HL-60 (cell line): Measurements from ENCODE around the gene BMAL1.
"Not testable (repeated sequence)": the region's sequence is repeated elsewhere in the genome, so short reads cannot be mapped to it uniquely, and the experiment has no call there.

Source experiments
- DNase-seq, 2 experiments: peaks; one replicate each; pipeline ENCODE4 v3.0.0-alpha.2; 2010 to 2020; ENCODE audit warnings: low read depth in 1 of 2, low spot score in 1 of 2
- H3K27ac ChIP-seq: fragments of 250-450 bp; sonication (Bioruptor Pico); replicated peaks from 2 replicates; pipeline ENCODE4 v1.5.1; 2020; ENCODE audit warnings: mild to moderate bottlenecking, moderate library complexity
- H3K27me3 ChIP-seq: fragments of 250-450 bp; sonication (Bioruptor Pico); 2 replicates; pipeline ENCODE4 v1.5.1; 2021; ENCODE audit warnings: mild to moderate bottlenecking, moderate library complexity; ENCODE audit not compliant: insufficient read depth, poor library complexity, severe bottlenecking
- H3K4me3 ChIP-seq: replicated peaks from 2 replicates; pipeline ENCODE4 v1.5.1; 2011; ENCODE audit warnings: mild to moderate bottlenecking, control low read depth, low read length; ENCODE audit not compliant: insufficient read depth
- GABPA ChIP-seq: IDR thresholded peaks from 2 replicates; pipeline ENCODE4 v1.6.1; 2012; ENCODE audit warnings: low read depth
- POLR2AphosphoS5 ChIP-seq: IDR thresholded peaks from 2 replicates; pipeline ENCODE4 v1.6.1; 2012; ENCODE audit warnings: low read depth
- SPI1 ChIP-seq: IDR thresholded peaks from 2 replicates; pipeline ENCODE4 v1.6.1; 2012; ENCODE audit warnings: low read depth, mild to moderate bottlenecking, borderline replicate concordance
- TF ChIP-seq, protein P1 (sequence below): IDR thresholded peaks from one replicate; pipeline ENCODE4 v1.5.1; 2011; ENCODE audit warnings: low read length, control low read depth, inconsistent platforms; ENCODE audit not compliant: insufficient read depth
- TF ChIP-seq, protein P2 (sequence below): IDR thresholded peaks from 2 replicates; pipeline ENCODE4 v1.6.1; 2012; ENCODE audit warnings: low read depth; ENCODE audit not compliant: insufficient replicate concordance

BMAL1 gene

DNA sequence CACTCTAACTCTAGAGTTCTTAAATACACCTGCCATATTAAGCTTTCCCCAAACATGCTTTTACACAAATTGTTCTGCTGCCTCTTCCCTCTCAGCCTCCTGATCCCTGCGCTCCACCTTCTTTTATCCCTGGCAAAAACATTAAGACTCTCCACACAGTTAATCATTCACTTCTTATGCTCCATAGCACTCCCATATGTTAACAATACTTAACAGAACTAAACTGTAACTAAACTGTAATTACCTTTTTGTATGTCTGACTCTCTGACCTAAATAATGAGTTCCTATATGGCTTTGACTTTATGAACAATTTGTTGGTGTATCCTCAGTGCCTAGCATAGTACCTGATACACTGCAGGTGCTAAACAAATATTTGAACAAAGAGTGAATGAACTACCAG, 113.6 kb downstream of the BMAL1 start:
- no peak for DNase-seq
- Histone ChIP-seq H3K27me3 (no peaks in the 10 kb centered on the region), H3K27ac (no peak overlapping the region), H3K4me3 (no peak overlapping the region)
- no peak for TF ChIP-seq GABPA
- TF ChIP-seq, protein P1, sequence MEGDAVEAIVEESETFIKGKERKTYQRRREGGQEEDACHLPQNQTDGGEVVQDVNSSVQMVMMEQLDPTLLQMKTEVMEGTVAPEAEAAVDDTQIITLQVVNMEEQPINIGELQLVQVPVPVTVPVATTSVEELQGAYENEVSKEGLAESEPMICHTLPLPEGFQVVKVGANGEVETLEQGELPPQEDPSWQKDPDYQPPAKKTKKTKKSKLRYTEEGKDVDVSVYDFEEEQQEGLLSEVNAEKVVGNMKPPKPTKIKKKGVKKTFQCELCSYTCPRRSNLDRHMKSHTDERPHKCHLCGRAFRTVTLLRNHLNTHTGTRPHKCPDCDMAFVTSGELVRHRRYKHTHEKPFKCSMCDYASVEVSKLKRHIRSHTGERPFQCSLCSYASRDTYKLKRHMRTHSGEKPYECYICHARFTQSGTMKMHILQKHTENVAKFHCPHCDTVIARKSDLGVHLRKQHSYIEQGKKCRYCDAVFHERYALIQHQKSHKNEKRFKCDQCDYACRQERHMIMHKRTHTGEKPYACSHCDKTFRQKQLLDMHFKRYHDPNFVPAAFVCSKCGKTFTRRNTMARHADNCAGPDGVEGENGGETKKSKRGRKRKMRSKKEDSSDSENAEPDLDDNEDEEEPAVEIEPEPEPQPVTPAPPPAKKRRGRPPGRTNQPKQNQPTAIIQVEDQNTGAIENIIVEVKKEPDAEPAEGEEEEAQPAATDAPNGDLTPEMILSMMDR: no peak
- TF ChIP-seq, protein P2, sequence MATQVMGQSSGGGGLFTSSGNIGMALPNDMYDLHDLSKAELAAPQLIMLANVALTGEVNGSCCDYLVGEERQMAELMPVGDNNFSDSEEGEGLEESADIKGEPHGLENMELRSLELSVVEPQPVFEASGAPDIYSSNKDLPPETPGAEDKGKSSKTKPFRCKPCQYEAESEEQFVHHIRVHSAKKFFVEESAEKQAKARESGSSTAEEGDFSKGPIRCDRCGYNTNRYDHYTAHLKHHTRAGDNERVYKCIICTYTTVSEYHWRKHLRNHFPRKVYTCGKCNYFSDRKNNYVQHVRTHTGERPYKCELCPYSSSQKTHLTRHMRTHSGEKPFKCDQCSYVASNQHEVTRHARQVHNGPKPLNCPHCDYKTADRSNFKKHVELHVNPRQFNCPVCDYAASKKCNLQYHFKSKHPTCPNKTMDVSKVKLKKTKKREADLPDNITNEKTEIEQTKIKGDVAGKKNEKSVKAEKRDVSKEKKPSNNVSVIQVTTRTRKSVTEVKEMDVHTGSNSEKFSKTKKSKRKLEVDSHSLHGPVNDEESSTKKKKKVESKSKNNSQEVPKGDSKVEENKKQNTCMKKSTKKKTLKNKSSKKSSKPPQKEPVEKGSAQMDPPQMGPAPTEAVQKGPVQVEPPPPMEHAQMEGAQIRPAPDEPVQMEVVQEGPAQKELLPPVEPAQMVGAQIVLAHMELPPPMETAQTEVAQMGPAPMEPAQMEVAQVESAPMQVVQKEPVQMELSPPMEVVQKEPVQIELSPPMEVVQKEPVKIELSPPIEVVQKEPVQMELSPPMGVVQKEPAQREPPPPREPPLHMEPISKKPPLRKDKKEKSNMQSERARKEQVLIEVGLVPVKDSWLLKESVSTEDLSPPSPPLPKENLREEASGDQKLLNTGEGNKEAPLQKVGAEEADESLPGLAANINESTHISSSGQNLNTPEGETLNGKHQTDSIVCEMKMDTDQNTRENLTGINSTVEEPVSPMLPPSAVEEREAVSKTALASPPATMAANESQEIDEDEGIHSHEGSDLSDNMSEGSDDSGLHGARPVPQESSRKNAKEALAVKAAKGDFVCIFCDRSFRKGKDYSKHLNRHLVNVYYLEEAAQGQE: no peak
- no peak for TF ChIP-seq SPI1
- TF ChIP-seq POLR2AphosphoS5: no peak

DNA sequence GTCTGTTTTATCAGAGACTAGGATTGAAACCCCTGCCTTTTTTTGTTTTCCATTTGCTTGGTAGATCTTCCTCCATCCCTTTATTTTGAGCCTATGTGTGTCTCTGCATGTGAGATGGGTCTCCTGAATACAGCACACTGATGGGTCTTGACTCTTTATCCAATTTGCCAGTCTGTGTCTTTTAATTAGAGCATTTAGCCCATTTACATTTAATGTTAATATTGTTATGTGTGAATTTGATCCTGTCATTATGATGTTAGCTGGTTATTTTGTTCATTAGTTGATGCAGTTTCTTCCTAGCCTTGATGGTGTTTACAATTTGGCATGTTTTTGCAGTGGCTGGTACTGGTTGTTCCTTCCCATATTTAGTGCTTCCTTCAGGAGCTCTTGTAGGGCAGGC, 120.7 kb downstream of the BMAL1 start:
- not testable (repeated sequence) for H3K4me3 ChIP-seq, DNase-seq, H3K27ac ChIP-seq, H3K27me3 ChIP-seq

DNA sequence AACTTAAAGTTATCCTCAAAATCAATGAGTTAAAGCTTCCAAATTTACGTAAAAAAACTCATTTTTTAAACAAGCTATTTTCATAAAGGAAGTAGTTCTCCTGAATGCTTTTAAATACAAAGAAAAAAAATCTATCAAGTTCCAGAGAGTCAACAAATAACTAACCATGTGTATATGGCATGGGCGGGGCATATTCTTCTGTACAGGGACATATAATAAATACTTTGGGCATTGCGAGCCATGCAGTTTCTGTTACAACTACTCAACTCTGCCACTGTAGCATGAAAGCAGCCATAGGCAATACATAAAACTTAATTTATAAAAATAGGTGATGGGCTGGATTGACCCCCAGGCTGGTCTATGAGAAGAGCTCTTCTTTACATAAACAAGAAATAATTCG, 127.6 kb downstream of the BMAL1 start:
- DNase-seq: no peak
- Histone ChIP-seq H3K4me3 (no peak overlapping the region), H3K27ac (no peak overlapping the region), H3K27me3 (no peaks in the 10 kb centered on the region)
- TF ChIP-seq POLR2AphosphoS5: no peak
- TF ChIP-seq, protein P2: no peak
- no peak for TF ChIP-seq SPI1
- TF ChIP-seq GABPA: no peak
- TF ChIP-seq, protein P1: no peak

DNA sequence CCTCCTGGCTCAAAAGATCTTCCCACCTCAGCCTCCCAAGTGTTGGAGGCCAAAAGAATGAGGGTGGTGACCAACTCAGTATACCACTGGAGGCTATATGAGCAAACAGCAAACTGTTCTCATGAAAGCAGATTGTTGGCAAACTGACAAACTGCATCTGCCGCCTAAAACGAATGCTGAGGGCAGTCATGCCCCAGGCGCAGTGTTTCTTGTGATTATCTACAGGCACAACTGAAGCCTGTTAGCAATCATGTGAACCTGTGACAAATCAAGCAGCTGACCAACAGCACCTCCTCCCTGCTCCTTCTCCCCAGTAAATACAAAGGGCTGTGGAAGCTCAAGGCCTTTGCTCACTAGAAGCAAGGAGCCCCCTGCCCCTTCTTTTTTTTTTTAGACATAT, 137.6 kb downstream of the BMAL1 start:
- DNase-seq: no peak
- TF ChIP-seq GABPA: no peak
- Histone ChIP-seq H3K27me3 (no peaks in the 10 kb centered on the region), H3K4me3 (no peak overlapping the region), H3K27ac (no peak overlapping the region)

DNA sequence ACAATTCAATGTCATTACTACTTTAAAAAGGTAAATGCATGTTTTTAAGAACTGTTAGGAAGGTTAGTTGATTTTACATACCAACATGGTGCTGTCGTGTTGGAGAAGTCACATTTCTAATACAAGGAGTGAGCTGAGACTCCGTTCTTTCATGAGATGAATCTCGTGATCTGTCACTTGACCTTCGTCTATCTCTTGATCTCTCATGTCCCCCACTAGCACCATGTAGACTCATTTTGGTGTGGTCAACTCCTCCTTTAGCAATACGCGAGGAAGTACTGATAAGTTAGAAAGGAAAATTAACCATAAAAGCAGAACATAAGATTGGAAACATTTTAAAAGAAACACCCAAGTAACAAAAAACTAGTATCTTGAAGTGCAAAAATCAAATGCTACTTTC, 144.0 kb downstream of the BMAL1 start:
- Histone ChIP-seq H3K27ac (no peak overlapping the region), H3K27me3 (no peaks in the 10 kb centered on the region), H3K4me3 (no peak overlapping the region)
- DNase-seq: no peak
- TF ChIP-seq POLR2AphosphoS5 (no peak), SPI1 (no peak), GABPA (no peak)
- TF ChIP-seq, protein P2: no peak
- TF ChIP-seq, protein P1: no peak
